ENCODE results near the gene AHCYL2.
A peak's percentile ranks its signal among the peaks of the same experiment; 100 is the strongest.
"Not testable (repeated sequence)": the region's sequence is repeated elsewhere in the genome, so short reads cannot be mapped to it uniquely, and the experiment has no call there.

AHCYL2 gene

GRCh38 chr7:129354428-129355157 is 129.8 kb downstream of the AHCYL2 start:
- DNase-seq (ENCODE audit: low spot score), result no peak

- no peak for DNase-seq (ENCODE audit: low spot score)
Observed at GRCh38 chr7:129356176-129356575, 131.3 kb downstream of the AHCYL2 start.

DNA sequence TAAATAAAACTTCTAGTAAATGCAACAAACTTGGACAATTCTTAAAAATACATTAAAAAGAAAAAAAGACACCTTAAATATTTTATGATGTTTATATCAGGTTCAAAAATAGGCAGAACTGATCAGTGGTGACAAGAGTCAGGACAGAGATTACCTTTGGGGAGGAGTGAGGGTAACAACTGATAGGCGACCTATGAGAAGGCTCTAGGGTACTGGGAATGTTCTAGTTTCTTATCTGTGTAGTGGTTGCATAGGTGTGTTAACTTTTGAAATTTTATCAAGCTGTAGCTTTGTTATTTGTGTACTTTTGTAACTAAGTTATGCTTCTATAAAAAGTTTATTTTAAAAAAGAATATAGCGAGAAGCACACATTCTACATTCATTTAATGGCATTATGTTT is 134.3 kb downstream of the AHCYL2 start:
- DNase-seq (ENCODE audit: low spot score), result no peak

- DNase-seq (ENCODE audit: low spot score), result no peak
Observed at GRCh38 chr7:129359638-129360037, 134.8 kb downstream of the AHCYL2 start.

GRCh38 chr7:129361771-129362170 is 136.9 kb downstream of the AHCYL2 start:
- no peak for DNase-seq (ENCODE audit: low spot score)

DNA sequence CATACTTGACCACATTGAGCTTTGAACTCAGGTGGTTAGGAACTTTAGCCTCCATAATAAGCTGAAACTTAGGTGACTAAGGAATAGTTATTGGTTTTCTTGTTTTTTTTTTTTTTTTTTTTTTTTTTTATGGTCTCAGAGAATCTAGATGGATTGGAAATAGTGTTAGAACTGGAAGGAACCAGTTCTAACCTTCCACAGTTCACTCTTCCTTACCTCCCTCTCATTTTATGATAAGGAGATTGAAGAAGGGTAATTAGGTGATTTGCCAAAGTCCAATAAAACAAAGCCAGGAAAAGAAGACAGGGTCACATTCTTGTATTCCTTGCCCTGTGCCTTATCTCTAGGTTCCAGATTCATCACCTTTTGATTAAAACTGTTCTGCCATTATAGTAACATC is 137.7 kb downstream of the AHCYL2 start:
- no peak for DNase-seq (ENCODE audit: low spot score)

DNA sequence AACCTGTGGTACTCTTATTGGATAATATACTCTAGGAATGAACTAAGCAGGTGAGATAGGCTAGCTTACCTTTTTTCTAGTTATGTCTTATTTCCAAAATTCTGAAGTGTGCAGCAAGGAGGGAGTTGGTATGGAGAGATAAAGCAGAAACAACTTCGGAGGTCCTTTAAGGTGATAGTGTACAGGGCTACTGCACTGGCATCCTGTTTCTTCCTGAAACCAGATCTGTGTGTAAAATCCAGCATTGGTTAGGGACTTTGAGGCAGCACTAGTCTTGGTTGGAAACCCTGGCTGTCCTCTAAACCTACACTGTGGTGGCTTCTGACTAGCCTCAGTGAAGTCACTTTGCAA is 142.5 kb downstream of the AHCYL2 start:
- no peak for DNase-seq (ENCODE audit: low spot score)

DNA sequence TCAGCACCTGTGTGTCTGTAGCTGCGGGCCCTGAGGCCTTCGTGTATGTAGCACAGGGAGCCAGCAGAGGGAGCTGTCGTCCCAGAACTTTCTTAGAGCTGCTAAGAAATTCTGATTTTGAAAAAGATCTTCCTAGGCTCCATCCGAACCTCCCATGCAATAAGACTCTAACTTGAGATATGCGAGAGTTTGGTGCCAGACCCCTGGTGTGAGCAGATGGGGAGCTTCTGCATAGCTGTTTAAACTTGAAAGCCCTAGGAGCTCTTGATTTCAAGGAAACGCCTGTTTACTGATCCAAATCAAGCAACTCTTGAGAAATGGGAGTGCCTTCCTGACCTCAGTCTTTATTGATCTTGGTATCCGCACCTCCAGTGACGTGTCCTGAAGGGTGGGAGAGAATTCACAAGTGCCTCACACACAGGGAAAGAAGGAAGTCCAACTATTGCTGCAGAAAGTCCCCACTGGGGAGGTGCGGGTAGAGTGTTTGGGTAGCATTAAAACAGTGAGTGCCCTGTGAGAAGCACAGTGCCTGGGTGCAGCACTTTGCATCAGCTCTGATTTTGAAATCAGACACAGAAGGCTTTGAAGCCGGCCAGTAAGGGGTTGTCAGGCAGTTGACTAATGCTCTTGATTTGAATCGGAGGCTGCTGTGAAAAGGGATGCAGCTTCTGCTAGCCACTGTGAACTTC is 143.0 kb downstream of the AHCYL2 start:
- DNase-seq (ENCODE audit: low spot score), result peak; percentile 64

DNA sequence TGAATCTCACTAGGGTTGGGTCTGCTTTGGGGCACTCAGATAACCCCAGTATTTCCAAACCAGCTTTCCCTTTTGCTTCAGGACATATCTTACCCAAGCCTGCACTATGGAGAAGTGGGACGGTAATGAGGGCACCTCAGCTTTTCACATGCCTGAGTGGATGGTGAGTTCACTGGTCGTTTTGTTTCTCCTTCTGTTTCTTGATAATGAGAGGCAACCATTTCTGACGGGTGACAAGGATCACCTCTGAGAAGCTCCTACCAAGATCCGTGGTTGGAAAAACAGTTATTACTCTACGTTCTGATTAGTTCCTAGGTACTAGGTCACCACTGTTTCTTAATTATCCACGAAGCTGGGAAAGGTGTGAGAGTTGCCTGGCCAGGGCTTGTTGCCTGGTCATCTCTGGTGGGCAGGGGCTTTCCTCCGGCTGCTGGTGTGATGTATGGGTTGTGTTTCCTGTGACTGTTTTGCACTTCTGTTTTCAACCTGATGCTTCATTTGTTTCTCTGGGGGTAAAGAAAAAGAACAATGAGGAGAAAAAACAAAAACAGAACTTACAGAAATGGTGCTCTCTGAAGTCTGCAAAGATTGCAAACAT is 143.7 kb downstream of the AHCYL2 start:
- DNase-seq (ENCODE audit: low spot score), result no peak

DNA sequence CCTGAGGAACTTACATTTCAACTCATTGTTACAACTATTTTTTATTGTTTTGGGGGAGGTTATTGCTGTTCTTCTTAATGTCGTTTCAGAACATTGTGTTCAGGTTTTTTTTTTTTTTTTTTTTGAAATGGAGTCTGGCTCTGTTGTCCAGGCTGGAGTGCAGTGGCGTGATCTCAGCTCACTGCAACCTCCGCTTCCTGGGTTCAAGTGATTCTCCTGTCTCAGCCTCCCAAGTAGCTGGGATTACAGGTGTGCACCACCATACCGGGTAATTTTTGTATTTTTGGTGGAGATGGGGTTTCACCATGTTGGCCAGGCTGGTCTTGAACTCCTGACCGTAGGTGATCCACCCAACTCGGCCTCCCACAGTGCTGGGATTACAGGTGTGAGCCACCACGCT is 144.6 kb downstream of the AHCYL2 start:
- not testable (repeated sequence) for DNase-seq (ENCODE audit: low spot score)

GRCh38 chr7:129370812-129371211 is 146.0 kb downstream of the AHCYL2 start:
- no peak for DNase-seq (ENCODE audit: low spot score)

GRCh38 chr7:129371487-129371886 is 146.7 kb downstream of the AHCYL2 start:
- DNase-seq (ENCODE audit: low spot score), result no peak

DNA sequence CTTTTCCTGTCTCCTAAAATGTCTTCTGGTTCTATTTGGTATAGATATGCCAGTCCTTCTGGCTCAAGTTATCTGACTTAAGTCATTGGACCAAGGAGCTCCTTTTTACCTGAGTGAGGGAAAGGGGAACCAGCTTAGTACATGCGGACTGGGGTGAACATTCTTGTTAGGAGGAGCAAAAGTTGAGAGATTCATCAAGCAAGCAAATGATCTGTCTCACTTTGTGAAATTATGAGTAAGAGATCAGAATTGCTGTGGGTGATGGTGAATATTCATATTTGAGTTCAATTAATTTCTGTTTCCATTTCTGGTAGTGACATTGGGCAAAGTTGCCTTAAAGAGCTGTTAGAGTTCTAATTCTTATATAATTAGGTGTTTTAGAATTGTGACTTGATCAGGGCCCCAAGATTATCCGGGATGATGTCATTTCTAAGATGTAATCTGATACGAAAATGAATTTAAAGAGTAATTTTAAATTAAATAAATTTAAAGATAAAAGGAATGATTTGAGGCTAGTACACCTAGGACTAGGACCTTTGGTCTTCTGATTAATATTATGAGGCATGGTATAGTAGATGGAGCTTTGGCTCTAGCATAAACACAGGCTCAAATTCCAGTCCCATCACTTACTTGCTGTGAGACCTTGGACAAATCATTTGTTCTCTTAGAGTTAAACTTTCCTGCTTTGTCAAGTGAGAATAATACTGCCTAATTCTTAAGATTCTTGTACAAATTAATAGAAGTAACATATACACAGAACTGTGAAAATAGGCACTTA is 149.0 kb downstream of the AHCYL2 start:
- no peak for DNase-seq (ENCODE audit: low spot score)

DNA sequence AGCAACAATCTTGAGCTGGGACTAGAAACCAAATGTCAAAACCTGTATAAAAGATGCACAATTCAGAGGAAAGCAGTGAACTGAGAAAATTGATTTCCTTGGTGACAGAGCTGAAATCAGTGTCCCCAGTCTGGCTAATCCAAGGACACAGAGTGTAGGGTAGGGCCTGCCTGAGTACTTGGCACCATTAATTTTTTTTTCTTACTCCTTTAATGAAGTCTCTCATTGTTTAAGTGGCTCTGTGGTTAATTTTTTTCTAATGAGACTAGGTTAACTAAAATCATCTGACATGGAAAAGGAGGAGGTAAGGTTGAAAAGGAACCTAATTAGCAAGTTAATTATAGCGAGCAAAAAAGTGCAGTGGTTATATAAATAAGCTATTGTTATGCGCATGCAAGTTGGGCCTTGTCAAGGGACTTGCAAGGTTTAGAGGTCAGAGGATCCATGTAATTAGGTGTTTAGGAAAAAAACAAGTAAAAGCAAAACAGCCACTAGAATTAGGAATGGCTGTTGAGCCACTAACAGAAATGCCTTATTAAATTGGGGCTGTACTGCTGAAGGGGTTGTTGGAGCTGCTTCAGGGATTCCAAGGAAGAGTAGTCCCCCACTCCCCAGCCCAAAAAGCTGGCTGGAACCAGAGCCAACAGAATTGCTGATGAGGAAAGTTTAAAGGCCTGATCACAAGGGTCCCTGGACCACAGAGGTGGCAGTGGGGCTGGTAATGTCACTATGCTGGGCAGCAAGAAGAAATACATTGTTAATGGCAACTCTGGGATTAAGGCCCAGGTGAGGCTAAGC is 150.5 kb downstream of the AHCYL2 start:
- DNase-seq (ENCODE audit: low spot score), result no peak

- peak; percentile 45 for DNase-seq (ENCODE audit: low spot score)
Observed at GRCh38 chr7:129376076-129376777, 151.4 kb downstream of the AHCYL2 start.

GRCh38 chr7:129376778-129377700 is 152.2 kb downstream of the AHCYL2 start:
- DNase-seq (ENCODE audit: low spot score), result no peak

DNA sequence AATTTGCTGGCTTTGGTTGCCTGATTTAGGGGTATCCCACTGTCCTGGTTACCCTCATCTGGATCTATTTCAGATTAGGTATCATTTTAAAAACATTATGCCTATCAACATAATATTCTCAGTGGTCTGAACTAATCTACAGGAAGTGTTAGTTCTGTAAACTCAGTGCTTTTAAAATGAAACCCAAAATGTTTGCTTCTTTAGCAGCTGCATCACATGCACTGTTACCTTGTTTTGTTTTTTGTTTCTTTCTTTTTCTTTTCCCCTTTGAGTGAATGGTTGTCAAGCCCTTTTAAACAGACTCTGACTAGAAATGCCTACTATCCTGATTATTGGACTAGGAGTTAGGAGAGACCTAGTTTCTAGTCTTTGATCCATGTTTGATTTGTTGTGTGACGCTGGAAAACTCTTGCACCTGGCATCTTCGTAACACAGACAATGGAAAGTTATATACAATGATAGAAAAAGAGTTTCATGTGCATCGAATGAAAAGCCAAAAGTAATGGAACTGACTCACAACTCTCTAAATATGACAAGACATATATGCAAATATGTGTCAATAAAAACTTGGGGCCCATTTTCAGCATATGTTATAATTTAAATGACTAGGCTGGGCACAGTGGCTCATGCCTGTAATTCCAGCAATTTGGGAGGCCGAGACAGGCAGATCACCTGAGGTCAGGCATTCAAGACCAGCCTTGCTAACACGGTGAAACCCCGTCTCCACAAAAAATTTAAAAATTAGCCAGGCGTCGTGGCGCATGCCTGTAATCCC is 157.1 kb downstream of the AHCYL2 start:
- DNase-seq (ENCODE audit: low spot score), result no peak

DNA sequence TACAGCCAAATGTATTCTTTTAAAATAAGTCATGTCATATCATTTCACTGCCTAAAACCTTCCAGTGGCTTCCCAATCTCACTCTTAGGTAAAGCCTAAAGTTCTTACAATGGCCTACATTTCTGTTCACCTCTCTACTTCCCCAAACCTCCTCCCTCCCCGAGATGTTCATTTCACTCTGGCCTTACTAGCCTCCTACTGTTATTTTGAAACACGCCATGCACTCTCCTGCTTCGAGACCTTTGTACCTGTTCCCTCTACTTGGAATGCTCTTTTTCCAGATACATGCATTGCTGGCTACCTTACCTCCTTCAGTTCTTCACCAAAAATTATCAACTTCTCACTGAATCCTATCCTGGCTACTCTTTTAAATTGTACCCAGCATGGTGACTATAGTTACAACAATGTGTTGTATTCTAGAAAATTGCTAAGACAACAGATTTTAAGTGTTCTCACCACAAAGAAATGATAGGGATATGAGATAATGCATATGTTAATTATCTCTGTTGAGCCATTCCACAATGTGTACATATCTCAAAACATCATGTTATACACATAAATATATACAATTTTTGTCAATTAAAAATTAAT is 158.8 kb downstream of the AHCYL2 start:
- no peak for DNase-seq (ENCODE audit: low spot score)

DNA sequence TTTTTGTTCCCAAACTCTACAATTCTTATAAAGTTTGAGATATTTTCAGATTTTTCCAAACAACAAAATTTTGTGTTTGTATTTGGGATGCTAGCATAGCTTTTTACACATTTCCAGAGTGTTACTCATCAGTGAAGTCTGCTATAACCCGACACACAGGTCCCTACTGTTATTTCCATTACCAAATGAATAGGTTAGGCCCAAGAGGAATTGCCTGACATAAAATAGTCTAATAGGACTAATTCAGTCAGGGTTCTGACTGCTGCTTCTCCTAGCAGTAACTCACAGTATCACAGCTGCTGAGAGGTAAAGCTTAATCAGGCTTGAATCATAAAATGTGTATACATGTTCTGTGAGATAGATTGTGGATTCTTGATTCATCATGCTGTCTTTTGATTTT is 160.3 kb downstream of the AHCYL2 start:
- no peak for DNase-seq (ENCODE audit: low spot score)

Data from CD4-positive, alpha-beta T cell treated with Interleukin-6 at 100 ng/mL for 8 hours (primary cell).